Caki2 (cell line): ENCODE data around the gene CDY1B. TPM values are rescaled to one million over a fixed set of nuclear protein-coding genes. Genes with fewer than 3 reads are reported as not detected.
"Not testable (repeated sequence)": the region's sequence is repeated elsewhere in the genome, so short reads cannot be mapped to it uniquely, and the experiment has no call there.

Source experiments
- DNase-seq: peaks from one replicate; pipeline ENCODE4 v3.0.0-alpha.2; 2015; ENCODE audit warnings: low read depth
- in situ Hi-C: cut with HindIII; loops from 2 replicates; pipeline ENCODE4 v1.10.0; 2016; ENCODE audit warnings: low sequenced_read_pairs, low pct_unique_long_range_greater_than_20kb, mixed read lengths
- total RNA-seq: library from RNA; depleted of rRNA; stranded (reverse); fragments of >200 nt; shearing (Covaris generic); gene quantifications from 2 replicates; pipeline ENCODE4 v1.2.3, GENCODE V29; 2014; ENCODE audit warnings: low replicate concordance; rRNA removed

CDY1B gene, protein sequence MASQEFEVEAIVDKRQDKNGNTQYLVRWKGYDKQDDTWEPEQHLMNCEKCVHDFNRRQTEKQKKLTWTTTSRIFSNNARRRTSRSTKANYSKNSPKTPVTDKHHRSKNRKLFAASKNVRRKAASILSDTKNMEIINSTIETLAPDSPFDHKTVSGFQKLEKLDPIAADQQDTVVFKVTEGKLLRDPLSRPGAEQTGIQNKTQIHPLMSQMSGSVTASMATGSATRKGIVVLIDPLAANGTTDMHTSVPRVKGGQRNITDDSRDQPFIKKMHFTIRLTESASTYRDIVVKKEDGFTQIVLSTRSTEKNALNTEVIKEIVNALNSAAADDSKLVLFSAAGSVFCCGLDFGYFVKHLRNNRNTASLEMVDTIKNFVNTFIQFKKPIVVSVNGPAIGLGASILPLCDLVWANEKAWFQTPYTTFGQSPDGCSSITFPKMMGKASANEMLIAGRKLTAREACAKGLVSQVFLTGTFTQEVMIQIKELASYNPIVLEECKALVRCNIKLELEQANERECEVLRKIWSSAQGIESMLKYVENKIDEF
- not detected in 2 replicates for total RNA-seq

DNA sequence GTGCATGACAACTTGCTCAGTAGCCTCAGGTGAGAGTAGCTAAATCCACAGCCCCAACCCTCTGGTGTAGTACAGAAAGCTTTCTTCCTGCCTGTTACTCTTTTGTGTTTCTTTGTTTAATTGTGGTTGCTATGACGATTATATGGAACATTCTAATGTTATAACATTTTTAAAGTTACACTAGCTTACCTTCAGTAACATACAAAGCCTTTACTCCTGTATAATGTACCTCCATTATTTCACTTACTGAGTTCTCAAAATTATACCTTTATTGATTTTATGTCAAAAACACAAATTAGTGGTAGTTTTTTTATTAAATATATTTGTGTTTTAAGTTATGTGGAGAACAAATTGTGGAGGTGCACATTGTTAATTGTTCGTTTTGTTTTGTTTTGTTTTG lies at the start of gene CDY1B:
TSS of gene CDY1B (minus strand) at position 101 of the 400 bp plus-strand sequence. CDS start 331 bp downstream, outside the sequence.
- DNase-seq, in situ Hi-C loops: not testable (repeated sequence)

DNA sequence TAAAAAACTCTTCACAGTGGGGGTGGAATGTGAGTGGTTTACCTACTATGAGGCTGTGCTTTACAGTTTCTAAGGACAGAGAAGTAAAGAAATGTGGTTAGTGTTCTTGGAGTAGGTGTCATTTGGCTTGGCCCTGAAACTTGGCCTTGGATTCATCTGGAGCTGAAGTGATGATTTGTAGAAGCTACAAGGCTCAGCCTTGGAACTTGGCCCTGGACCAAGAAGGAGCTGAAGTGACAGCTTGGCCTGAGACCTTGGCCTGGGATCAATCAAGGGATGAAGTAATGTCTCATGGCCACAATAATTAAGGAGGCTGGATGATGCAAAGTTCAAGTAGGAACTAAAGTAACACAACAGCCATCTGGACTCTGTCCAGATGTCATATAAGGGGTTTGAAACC lies 1.7 kb upstream of the CDY1B start:
- in situ Hi-C loops, DNase-seq: not testable (repeated sequence)

DNA sequence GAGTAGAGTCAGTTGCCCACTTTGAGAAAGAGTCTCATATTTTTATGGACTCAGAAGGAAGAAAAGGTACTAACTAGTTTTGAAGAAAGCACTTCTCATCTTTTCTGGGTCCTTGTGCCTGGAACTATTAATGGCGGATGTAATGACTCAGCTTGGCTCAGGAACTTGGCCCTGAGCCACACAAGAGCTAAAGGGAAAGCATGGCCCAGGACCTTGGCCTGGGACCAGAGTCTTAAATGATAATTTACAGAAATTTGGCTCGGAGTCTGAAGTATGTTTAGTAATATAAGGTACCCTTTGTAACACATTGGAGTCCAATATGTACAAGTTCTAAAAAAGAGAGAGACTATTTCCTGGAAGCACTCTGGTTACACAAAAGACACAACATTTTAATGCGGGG lies 4.6 kb downstream of the CDY1B start:
- DNase-seq, in situ Hi-C loops: not testable (repeated sequence)

DNA sequence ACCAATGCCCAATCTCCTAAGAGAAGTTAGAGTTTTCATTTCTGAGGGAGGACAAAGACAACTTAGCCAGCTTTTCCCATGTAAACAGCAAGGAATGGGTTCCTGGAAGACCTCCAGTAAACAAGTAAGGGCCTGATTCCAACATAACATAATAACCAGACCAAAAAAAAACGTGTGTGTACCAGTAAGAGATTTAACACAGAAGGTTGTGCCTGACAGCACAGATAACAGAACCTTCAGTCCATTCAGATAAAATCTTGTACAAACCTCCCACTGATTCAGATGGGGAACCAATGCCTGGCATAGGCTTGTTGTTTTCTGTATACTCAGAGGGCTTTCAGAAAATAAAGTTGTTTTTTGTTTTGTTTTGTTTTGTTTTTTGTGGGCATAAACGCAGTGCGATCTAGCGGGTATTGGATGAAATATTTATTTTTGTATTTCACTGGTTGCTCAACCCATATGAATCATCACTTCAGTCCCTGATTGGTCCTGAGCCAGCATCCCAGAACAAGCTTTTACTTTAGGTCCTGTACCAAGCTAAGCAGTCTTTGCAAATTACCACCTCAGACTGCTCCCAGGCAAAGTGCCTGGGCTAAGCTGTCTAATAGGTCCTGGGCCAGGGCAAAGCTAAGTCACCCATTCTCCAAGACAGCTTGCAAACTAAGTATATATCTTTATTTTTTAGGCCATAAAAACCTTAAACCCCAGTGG lies 8.7 kb downstream of the CDY1B start:
- DNase-seq, in situ Hi-C loops: not testable (repeated sequence)

DNA sequence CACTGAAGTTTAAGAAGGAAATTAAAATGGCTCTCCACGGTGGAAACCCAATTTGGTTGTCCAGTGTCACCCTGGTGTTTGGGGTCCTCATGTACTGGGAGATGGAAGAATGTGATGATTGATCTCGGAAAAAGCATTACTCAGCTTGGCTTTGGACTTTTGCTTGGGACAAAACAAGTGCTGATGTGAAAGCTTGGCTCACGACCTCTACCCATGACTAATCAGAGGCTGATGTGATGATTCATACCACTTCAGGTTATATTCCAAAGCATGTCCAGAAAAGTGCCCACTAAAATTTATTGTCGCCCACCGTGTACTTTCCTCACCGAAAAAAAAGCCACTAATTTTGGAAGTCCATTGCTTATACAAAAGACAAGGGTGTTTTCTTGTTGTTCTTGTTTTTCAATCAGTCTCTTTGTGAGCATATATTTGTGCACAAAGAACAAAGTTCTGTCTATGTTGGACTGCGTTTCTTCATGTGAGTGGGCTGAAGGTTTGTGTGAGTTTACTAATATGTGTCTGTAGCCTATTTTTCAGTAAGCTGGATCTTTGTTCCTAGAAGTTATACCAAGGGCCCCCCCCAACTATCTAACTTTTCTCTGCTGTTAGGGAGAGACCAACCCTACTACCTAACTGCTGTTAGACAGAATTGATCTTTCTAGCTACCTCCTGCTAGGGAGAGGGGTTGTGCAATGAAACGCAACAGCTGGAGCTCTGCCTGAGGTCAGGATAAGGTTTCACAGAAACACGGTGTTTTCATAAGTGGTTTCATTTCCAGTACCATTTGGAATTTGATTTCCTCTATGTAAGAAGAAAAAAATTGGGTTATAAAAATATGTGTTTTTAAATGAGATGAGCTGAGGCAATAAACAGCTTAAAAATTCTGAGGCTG lies 21.4 kb downstream of the CDY1B start:
- in situ Hi-C loops = not testable (repeated sequence)

More for the DNA sequence above, 21.4 kb downstream of the CDY1B start:
- DNase-seq = not testable (repeated sequence)
